Ramos (cell line): Measurements from ENCODE around the gene MT1B.
"Not testable (repeated sequence)": the region's sequence is repeated elsewhere in the genome, so short reads cannot be mapped to it uniquely, and the experiment has no call there.

Source experiments
- in situ Hi-C: fragments of 300-500 bp; cut with MboI; formaldehyde crosslinking; loops from one replicate; pipeline ENCODE4 v1.14.3; 2022; ENCODE audit warnings: low sequenced_read_pairs; ENCODE audit not compliant: unreplicated experiment

Gene MT1B

DNA sequence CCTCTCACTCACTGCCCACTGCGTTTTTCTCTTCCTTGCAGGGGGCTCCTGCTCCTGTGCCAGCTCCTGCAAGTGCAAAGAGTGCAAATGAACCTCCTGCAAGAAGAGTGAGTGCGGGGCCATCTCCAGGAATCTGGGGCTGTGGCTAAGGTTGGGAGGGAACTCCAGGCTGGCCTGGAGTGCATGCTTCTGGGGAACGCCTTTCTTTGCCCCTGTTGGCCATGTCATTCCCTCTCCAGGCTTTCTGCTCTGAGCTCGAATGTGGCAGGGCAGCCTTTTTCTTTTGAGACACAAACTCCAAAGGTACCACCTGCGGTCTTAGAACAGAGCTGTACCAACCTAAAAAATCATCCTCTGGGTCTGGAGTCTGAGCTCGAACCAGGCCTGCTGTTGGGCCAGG lies 33.5 kb upstream of the MT1B start:
- in situ Hi-C loops = no loop called here

DNA sequence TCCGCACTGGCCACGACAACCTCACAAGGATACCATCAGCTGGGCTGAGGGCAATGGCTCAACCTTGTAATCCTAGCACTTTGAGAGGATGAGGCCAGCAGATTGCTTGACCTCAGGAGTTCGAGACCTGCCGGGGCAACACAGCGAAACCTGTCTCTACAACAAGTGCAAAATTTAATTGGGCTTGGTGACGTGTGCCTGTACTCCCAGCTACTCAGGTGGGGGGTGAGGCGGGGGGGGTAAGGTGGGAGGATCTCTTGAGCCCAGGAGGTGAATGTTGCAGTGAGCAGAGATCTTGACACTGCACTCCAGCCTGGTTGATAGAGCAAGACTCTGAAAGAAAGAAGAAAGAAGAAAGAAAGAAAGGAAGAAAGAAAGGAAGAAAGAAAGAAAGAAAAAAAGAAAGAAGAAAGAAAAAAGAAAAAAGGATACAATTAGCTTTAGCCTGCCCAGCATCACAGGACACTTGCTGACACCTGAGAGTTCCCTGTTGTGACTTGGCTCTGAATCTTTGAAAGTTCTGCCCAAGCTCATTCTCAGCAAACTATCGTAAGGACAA lies 31.3 kb upstream of the MT1B start:
- in situ Hi-C loops = no loop called here

DNA sequence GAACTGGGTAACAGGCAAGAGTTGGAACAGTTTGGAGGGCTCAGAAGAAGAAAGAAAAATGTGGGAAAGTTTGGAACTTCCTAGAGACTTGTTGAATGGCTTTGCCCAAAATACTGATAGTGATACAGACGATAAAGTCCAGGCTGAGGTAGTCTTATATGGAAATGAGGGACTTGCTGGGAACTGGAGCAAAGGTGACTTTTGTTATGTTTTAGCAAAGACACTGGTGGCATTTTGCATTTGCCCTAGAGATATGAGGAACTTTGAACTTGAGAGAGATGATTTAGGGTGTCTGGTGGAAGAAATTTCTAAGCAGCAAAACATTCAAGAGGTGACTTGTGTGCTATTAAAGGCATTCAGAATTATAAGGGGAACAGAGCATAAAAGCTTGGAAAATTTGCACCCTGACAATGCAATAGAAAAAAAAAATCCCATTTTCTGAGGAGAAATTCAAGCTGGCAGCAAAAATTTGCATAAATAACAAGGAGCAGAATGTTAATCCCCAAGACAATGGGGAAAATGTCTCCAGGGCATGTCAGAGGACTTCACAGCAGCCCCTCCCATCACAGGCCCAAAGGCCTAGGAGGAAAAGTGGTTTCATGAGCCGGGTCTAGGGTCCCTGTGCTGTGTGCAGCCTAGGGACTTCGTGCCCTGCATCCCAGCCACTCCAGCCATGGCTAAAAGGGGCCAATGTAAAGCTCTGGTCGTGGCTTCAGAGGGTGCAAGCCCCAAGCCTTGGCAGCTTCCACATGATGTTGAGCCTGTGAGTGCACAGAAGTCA lies 29.8 kb upstream of the MT1B start:
- in situ Hi-C loops = not testable (repeated sequence)

DNA sequence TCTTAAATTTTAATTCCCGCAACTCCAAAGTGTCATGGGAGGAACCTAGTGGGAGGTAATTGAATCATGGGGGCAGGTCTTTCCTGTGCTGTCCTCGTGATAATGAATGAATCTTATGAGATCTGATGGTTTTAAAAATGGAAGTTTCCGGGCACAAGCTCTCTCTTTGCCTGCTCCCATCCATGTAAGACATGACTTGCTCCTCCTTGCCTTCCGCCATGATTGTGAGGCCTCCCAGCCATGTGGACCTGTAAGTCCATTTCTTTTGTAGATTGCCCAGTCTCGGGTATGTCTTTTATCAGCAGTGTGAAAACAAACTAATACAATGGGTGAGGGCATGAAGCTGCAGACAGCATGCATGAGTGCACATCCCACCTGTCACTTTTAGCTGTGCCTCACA lies 28.5 kb upstream of the MT1B start:
- in situ Hi-C loops = not testable (repeated sequence)

DNA sequence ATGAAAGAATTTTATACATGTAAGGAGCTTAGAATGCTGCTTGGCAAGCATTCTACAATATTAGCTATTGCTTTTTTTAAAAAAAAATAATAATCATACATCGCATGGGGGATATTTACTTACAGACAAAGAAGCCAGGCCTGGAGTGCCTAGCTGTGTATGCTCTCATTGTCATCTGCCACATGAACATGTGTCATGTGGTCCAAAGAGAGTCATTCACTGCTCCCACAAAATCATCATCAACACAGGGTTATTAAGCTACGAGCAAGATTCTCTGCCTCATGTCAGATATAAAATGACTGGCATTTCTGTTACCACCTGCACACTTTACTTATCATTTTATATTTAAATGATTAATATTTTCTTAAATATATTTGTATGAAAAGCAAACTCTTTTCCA lies 28.0 kb upstream of the MT1B start:
- in situ Hi-C loops = no loop called here

DNA sequence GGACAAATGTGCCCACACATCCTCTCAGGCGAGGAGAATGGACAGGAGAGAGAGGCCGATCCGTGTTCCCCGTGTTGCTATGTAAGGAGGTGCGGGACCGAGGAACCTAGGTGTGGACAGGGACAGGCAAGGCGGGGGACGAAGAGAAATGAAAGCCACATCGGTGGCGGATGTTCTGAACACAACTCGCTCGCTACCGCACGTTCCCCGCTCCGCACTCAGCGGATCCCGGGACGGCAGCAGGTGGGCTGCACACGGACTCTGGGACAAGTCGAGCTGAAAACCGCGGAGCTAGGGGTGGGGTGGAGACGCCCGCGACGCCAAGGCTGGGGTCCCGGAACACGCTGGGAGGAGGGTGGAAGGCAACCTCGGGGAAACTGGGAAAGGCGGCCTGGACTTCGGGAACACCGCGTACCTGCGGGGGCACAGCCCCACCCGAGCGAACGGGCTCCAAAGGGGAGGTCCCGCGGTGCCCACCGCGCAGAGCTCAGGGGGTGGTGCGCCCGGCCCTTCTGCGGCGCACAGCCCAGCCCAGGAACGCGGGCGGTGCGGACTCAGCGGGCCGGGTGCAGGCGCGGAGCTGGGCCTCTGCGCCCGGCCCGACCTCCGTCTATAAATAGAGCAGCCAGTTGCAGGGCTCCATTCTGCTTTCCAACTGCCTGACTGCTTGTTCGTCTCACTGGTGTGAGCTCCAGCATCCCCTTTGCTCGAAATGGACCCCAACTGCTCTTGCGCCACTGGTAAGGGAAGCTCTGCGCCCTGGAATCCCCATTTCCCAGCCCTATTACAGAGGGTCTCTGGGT lies 26.3 kb upstream of the MT1B start, which contains the start of gene MT1E:
TSS of gene MT1E (plus strand) at position 642 of the 803 bp plus-strand sequence. CDS start at position 713, 71 bp downstream.
- in situ Hi-C loops = no loop called here

DNA sequence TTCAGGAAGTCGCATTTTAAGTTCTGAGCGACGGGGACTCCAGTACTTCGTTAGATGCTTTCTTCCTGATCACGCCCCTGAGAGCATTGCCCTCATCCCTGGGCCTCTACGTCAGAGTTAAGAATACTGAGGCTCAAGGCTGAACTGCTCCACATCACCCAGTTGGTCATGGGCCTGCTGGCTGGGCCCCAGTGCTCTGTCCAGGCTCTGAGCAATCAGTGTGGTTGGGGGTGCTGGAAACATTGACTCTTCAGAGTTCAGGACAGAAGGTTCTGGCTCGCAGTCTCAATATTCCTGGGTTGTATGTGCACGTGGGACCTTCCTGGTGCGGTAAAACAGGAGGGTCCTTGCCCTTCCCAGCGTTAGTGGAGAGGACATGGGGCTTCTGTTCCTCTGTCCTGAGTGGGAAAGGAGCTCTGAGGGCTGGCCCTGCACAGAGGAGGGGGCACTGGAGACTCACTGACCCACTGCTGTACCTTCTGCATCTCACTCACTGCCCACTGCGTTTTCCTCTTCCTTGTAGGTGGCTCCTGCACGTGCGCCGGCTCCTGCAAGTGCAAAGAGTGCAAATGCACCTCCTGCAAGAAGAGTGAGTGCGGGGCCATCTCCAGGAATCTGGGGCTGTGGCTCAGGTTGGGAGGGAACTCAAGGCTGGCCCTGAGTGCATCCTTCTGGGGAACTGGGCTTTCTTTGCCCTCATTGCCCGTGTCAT lies 25.6 kb upstream of the MT1B start:
- in situ Hi-C loops = no loop called here

DNA sequence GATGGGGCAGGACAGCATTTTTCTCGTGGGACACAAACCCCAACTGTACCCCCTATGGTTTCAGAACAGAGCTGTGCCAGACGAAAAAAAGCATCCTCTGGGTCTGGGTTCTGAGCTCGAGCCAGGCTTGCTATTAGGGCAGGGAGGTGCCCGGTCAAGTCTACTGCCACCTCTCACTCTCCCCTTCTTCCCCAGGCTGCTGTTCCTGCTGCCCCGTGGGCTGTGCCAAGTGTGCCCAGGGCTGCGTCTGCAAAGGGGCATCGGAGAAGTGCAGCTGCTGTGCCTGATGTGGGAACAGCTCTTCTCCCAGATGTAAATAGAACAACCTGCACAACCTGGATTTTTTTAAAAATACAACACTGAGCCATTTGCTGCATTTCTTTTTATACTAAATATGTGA lies 25.0 kb upstream of the MT1B start:
- in situ Hi-C loops = no loop called here

DNA sequence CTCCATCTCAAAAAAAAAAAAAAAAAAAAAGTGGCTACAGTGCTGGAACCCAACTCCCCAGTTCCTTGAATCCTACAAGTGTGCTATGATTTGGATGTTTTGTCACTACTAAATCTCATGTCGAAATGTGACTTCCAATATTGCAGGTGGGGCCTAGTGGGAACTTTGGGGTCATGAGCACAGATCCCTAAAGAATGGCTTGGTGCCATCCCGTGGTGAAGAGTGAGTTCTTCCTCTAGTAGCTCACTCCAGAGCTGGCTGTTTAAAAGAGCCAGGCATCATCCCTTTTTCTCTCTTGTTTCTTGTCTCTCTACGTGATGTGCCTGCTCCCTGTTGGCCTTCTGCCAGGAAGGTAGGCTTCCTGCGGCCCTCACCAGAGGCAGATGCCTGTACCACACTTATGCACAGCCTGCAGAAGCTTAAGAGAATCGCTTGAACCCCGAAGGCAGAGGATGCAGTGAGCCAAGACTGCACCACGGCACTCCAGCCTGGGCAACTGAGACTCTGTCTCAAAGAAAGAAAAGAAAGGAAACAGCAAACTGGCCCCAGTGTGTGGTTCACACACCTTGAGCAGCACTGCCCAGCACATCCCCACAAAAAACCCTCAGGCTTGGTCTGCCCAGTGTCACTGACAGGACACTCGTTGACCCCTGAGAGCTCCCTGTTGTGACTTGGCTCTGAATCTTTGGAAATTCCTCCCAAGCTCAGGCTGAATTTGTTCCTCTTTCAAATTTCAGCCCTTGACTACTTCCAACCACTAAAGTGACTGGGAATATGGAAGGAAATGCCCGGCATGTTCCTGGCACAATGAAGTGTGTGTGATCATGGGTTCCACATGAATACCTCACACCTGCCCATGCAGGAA lies 23.0 kb upstream of the MT1B start:
- in situ Hi-C loops = no loop called here

DNA sequence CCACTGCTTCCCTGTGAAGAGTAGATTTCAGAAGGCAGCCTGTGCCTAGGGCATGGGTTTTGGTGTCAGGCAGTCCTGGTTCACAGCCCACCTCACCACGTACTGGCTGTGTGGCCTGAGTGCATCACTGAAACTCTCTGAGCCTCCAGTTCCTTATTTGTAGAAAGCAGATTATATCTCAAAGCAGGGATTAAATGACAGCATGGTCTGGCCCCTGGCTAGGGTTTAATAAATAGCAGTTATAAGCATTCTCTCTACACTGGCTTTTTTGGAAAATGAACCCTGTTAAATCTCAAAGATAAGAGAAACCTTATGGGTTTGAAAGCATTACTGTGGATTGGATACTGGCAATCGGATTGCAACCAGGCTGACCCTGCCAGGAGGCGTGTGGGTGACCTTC lies 22.2 kb upstream of the MT1B start:
- in situ Hi-C loops = no loop called here

DNA sequence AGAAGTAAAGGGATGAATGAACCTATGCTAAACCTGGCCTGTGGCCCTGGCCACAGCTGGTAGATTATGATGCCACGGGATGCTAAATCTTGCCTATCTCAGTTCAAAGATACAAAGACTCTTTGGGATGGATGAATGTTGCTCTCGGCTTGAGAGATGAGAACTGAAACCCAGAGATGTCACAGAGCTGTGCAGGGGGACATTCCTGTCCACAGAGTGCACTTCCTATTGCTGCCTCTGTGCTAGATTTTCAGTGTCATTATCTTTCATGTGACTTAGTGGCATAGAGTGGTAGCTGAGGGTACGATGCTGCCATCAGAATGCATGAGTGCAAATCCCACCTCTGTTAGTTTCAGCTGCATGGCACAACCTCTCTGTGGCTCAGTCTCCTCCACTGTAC lies 21.6 kb upstream of the MT1B start:
- in situ Hi-C loops = no loop called here

DNA sequence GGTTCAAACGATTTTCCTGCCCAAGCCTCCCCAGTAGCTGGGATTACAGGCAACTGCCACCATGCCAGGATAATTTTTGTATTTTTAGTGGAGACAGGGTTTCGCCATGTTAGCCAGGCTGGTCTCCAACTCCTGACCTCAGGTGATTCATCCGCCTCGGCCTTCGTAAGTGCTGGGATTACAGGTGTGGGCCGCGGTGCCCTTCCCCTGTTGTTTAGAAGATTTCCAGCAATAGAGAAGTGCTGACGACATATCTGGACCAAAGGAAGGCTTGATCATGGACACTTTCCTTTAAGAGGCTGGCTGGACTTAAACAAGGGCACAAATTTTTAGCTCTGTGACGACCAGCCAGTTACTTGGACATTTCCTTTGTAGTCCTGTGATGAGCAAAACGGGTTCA lies 20.5 kb upstream of the MT1B start:
- in situ Hi-C loops = no loop called here

DNA sequence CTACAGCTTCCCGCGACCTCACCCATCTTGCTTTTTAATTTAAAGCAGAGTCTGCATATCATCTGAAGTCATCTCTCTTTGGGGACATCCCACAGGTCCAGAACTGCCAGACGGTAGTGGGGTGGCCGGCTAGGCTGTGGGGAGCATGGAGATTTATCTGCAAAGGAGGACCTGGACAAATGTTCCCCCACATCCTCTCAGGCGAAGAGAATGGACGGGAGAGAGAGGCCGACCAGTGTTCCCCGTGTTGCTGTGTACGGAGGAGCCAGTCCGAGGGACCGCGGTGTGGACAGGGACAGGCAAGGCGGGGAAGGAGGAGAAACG lies 19.9 kb upstream of the MT1B start:
- in situ Hi-C loops = no loop called here

DNA sequence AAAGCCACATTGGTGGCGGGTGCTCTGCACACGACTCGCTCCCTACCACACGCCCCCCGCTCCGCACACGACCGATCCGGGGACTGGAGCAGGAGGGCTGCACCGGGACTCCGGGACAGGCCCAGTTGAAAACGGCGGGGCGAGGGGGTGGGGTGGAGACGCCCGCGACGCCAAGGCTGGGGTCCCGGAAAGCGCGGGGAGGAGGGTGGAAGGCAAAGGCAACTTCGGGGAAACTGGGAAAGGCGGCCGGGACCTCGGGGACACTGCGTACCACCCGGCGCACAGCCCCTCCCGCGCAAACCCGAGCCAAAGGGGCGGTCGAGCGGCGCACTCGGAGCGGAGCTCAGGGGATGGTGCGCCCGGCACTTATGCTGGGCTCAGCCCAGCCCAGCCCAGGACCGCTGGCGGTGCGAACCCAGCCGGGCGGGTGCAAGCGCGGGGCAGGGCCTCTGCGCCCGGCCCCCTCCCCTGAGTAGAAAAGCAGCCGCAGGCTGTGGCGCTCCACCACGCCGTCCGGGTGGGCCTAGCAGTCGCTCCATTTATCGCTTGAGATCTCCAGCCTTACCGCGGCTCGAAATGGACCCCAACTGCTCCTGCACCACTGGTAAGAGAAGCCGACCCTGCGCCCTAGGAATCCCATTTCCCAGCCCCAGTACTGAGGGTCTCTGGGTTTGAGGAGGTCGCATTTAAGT lies 19.4 kb upstream of the MT1B start, which contains the start of gene MT1M:
TSS of gene MT1M (plus strand) at position 504 of the 692 bp plus-strand sequence. CDS start at position 577, 73 bp downstream.
- in situ Hi-C loops = no loop called here

DNA sequence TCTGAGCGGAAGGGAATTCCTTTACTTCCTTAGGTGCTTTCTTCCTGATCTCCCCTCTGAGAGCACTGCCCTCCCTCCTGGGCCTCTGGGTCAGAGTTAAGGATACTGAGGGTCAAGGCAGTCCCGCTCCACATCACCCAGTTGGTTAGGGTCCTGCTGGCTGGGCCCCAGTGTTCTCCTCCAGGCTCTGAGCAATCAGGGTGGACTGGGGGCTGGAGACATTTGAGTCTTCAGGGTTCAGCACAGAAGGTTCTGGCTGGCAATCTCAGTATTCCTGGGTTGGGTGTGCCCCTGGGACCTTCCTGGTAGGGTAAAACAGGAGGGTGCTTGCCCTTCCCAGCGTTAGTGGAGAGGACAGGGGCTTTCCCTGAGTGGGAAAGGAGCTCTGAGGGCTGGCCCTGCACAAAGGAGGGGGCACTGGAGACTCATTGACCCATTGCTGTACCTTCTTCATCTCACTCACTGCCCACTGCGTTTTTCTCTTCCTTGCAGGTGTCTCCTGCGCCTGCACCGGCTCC lies 18.8 kb upstream of the MT1B start:
- in situ Hi-C loops = no loop called here

DNA sequence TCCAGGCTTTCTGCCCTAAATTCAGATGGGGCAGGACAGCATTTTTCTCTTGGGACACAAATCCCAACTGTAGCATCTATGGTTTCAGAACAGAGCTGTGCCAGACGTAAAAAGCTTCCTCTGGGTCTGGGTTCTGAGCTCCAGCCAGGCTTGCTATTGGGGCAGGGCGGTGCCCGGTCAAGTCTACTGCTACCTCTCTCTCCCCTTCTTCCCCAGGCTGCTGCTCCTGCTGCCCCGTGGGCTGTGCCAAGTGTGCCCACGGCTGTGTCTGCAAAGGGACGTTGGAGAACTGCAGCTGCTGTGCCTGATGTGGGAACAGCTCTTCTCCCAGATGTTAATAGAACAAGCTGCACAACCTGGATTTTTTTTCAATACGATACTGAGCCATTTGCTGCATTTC lies 18.2 kb upstream of the MT1B start:
- in situ Hi-C loops = no loop called here

DNA sequence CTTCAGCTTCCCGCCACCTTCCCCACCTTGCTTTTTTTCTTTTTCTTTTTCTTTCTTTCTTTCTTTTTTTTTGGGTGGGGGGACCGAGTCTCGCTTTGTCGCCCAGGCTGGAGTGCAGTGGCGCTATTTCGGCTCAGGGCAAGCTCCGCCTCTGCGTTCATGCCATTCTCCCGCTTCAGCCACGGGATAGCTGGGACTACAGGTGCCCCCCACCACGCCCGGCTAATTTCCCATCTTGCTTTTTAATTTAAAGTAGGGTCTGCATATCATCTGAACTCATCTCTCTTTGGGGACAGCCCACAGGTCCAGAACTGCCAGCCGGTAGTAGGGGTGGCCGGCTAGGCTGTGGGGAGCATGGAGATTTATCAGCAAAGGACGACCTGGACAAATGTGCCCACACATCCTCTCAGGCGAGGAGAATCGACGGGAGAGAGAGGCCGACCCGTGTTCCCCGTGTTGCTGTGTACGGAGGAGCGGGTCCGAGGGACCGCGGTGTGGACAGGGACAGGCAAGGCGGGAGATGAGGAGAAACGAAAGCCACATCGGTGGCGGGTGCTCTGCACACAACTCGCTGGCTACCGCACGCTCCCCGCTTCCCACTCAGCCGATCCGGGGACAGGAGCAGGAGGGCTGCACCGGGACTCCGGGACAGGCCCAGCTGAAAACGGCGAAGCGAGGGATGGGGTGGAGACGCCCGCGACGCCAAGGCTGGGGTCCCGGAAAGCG lies 16.8 kb upstream of the MT1B start:
- in situ Hi-C loops = no loop called here

DNA sequence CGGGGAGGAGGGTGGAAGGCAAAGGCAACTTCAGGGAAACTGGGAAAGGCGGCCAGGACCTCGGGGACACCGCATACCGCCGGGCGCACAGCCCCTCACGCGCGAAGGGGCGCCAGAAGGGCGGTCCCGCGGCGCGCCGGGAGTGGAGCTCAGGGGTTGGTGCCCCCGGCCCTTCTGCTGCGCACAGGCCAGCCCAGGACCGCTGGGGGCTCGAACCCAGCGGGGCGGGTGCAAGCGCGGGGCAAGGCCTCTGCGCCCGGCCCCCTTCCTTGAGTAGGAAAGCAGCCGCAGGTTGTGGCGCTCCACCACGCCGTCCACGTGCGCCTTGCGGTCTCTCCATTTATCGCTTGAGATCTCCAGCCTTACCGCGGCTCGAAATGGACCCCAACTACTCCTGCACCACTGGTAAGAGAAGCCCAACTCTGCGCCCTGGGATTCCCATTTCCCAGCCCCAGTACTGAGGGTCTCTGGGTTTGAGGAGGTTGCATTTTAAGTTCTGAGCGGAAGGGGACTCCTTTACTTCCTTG lies 16.2 kb upstream of the MT1B start:
- in situ Hi-C loops = no loop called here
